HG02885 (cell line): ENCODE results near the gene TIMP3.
"Not testable (repeated sequence)": the region's sequence is repeated elsewhere in the genome, so short reads cannot be mapped to it uniquely, and the experiment has no call there.

Experiments
- ATAC-seq: cut with Tn5 transposase; IDR thresholded peaks from one replicate; pipeline ENCODE4 v1.9.1; 2021; ENCODE audit warnings: mild to moderate bottlenecking; ENCODE audit not compliant: unreplicated experiment, poor library complexity

Gene TIMP3

DNA sequence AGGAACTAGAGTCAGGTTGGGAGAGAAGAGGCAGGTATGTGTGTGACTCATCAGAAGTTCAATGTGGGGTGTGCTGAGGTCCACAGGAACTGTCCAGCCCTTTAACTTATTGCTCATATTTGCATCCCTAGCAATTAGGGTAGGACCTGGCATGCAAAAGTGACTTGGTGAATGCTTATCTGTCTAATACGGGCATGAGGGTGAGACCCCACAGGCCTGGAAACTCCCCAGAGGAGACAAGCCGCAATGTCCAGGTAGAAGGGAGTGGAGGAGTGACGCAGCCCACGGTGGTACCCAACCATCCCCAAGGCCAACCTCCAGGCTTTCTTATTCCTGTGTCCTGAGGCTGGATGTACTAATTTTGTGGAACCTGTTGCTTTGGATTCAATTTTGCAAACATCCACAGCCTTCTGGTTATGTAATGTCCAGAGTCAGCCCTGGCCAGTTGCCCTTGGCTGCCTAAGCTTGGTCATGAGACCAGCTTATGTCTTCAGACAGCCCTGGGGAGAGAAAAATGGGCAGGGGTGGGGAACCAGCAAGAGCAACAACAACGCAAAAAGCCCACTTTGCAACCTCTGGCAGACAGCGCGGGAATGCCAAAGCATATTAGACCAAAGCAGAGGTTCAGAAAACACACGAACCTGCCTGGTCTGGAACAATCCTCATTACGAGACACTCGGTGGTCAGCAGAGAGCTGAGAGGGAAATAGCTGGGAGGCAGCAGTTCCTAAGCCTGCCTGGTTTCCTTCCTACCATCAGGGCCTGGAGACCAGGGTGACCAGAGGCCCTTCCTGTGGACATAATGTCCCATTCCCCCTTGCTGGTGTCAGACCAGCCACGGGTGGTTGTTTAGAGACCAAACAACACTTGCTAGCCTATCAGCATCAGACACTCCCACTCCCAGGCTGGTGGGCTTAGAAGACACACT lies 49.3 kb downstream of the TIMP3 start:
- ATAC-seq: no peak

DNA sequence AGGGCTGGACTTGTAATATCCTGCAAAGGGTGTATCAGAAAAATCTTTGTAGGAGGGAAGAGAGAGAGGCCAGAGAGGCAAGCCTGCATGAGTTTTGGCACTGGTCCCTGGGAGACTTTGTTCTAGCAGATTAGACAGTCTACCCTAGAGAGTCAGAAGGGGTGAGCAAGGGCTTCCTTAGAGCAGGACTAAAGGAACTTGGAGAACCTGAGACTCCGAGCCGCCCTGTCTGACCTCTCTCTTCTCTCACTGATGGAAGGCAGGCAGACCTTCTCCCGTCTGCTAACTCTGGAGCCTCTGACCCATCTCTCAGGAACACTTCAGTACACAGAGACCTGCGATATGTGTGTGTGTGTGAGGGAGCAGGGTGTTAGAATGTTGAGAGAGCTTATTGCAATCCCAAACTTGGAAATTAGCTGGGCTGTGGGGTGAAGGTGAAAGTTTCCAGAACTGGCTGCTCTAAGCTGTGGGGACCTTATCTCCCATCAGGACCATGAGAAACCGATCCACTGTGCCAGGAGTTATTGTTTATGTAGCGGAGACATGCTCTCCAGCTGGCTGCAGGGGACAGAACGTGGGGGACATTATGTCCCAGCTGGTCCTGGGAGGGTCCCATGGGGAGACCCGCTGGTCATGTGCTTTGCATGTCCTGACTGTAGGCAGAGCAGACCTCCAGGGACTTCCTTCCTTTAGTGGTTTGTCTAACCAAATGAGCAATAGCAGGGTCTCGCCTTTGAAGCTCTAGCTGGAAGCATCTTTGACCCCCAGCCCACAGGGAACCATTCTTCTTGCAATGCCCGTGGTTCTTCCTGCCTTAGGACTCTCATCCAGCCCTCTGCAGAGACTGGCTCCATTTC lies 51.1 kb downstream of the TIMP3 start:
- no peak for ATAC-seq

DNA sequence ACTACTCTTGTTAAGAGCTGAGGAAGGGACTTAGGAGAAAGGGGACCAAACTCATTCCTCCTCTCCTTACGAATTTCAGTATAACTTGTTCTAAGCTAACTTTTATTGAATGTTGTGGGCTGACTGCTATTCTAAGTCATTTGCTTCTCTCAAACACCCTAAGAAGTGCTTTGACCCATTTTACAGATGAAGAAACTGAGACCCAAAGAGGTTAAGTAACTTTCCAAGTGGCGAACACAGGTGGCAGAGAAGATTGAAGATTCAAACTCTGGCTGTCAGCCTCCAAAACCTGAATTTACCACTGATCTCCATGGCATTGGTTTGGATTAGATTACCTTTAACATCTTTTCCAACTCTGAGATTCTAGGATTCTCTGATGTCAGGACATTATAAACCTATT lies 52.2 kb downstream of the TIMP3 start:
- no peak for ATAC-seq

DNA sequence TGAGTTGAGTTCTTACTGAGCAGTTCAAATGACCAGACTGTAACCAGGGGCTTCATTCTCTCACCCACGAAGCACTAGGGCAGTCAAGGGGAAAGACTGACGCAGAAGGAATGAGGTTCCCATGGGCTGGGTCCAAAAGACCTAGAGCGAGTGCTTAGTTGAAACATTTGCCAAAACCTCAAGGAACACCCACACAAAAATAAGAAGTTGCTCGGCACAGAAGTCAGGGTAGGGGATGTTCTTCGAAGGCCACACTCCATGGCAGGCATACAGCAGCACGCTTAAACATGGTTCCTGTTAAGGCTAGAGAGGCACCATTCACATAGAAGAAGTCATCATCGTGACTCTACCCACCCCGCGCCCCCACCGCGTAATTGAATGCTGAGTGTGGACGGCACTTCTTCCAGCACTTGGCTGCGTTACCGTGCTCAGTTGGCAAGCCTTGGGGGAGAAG lies 52.9 kb downstream of the TIMP3 start:
- no peak for ATAC-seq

DNA sequence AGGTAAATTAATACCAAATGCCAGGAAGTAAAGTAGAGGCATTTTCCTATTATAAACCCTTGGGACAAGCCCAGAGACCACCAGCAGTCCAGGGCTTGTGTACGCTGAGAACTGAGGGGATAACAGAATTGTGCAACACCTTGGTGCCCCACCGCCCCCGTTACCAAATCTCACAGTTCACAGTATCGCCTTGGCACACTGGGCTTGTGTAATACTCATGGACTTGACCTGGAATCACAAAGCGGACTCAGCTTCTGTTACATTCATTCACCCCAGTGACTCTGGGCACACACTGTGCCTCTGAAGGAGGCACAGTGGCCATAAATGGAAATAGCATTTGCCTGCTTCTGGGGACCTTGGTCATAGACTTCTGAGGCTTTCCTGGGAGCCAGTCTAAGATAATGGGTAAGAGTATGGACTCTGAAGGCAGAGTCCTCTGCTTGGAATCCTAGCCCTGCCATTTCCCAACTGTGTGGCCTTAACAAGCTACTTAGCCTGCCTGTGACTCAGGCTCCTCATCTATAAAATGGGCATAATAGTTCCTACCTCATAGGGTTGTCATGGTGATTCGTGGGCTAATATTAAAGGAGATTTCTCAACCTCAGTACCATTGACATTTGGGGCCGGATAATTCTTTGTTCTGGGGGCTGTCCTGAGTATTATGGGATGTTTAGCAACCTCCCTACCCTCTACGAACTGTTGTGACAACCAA lies 53.7 kb downstream of the TIMP3 start:
- no peak for ATAC-seq

DNA sequence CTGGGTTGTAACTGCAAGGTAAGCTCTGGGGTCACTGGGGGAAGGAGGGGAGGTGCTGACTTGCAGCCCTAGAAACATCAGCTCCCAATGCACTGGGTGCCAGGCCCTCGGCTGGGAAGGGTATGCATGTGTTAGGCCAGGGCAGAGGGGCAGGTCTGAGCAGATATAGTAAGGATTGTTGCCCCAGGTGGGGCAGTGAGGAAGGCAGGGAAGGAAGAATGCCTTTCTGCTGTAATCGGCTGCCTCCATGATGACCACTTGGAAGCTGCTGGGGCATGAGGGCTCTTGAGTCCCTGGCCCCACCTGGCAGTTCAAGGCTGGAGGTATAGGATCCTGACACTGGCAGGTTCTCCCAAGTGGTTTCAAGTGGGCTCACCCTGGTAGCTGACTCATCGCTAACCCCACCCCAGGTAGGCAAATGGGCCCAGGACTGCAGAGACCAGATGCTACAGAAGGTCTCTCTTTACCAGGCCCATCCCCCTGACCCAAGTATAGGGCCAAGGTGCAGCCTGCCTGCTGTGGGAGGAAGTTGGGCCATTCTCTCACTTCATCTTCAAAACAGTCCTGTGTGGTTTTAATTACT lies 56.7 kb downstream of the TIMP3 start:
- no peak for ATAC-seq

DNA sequence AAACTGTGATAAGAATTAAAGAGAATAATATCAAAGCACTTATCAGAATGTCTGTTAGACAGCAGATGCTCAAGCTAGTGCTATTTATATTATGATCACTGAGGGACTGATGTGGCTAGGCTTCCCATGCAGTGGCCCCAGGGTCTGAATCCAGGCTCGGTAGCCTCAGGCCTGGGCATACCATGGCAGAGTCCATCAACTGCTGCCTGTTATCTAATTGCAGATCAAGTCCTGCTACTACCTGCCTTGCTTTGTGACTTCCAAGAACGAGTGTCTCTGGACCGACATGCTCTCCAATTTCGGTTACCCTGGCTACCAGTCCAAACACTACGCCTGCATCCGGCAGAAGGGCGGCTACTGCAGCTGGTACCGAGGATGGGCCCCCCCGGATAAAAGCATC lies 57.5 kb downstream of the TIMP3 start:
- no peak for ATAC-seq

DNA sequence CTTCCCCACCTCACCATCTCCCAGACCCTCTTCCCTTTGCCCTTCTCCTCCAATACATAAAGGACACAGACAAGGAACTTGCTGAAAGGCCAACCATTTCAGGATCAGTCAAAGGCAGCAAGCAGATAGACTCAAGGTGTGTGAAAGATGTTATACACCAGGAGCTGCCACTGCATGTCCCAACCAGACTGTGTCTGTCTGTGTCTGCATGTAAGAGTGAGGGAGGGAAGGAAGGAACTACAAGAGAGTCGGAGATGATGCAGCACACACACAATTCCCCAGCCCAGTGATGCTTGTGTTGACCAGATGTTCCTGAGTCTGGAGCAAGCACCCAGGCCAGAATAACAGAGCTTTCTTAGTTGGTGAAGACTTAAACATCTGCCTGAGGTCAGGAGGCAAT lies 58.2 kb downstream of the TIMP3 start:
- ATAC-seq: no peak

DNA sequence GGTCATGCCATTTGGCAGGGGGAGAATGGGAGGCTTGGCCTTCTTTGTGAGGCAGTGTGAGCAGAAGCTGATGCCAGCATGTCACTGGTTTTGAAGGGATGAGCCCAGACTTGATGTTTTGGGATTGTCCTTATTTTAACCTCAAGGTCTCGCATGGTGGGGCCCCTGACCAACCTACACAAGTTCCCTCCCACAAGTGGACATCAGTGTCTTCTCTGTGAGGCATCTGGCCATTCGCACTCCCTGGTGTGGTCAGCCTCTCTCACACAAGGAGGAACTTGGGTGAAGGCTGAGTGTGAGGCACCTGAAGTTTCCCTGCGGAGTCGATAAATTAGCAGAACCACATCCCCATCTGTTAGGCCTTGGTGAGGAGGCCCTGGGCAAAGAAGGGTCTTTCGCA lies 59.8 kb downstream of the TIMP3 start:
- ATAC-seq: no peak

DNA sequence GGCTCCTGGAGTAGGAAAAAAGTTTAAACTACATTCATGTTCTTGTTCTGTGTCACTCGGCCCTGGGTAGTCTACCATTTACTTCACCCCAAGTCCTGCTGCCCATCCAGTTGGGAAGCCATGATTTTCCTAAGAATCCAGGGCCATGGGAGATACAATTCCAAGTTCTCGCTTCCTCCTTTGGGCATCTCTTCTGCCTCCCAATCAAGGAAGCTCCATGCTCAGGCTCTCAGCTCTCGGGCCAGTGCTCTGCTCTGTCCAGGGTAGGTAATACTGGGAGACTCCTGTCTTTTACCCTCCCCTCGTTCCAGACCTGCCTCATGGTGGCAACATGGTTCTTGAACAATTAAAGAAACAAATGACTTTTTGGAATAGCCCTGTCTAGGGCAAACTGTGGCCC lies 60.6 kb downstream of the TIMP3 start:
- ATAC-seq: no peak

DNA sequence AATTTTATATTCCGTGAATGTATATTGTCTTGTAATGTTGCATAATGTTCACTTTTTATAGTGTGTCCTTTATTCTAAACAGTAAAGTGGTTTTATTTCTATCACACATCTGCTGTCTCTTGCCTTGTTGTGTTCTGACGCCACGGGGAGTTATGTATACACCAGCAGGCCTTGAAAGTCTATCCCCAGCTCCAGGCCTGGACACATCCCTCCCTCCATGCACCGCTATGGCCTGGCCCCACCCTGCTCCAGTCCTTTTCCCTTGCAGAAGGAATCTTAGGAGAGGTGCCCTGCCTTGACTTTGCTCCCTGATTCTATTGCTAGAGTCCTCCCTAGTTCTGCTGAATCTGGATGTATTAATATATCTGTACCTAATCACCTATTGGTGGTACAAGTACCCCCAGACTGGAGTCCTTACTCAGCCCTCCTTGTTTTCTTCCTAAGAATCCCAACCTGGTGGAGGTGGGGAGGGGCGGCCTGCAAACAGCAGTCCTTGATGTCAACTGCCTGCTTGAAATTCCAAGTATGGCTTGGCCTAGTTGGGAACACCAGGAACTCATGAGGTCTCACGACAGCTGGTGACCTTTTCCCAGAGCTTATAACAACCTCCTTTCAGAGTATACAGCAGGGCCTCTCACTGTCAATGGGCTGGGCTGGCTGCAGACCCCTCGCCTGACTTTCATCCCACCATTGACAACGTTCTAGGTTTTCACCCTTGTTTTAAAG lies 61.6 kb downstream of the TIMP3 start:
- no peak for ATAC-seq

DNA sequence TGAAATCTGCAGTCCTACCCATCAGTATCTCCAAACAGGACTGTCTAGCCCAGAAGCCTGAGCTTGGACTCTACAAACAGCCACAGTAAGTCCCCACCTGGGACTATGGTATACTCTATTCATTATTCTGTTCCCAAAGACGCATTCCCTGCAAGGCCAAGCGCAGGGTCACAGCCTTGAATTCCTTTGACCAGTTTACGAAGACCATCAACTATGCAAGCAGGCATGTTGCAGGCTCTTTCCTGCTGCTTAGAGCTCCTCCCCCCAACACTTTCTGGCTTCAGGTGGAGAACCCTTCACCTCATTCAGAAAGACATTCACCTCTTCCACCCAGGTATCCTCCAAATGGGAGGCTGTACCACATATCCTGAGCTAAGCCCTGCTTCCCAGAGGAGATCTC lies 62.5 kb downstream of the TIMP3 start:
- no peak for ATAC-seq

DNA sequence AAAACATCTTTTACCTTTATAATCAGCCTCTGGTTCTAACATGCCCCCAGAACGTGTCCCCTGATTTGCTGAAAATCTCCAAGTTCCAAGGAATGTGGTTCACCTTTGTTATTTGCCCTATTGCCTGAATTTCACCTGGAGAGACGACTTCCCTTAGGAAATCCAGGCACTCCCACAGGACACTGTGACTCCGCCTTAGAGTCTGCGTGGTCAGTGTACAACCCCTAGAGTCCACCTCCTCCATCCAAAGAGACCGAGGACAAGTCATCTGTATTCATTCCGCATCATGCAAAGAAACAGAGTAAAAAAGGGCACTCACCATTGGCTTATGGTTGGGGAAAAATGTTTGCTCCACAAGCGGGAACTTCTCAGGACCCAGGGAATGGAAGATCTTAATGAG lies 63.1 kb downstream of the TIMP3 start:
- ATAC-seq: no peak

DNA sequence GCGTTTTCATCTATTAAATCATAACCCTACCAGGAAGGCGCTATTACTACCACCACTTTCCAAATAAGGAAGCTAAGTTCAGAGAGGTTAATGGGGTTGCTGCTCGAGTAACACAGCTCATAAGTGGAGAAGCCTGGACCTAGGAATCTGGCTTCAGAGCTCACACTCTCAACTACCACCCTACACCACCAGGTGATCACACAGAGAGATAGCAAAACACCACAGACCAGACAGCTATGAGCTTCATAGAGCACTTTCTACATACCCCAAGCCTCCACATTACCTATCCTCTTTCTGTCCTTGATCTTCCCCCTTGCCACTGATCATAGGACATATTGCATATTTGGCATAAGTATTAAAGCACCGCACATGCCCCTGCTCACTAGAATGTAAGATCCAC lies 65.4 kb downstream of the TIMP3 start:
- no peak for ATAC-seq

DNA sequence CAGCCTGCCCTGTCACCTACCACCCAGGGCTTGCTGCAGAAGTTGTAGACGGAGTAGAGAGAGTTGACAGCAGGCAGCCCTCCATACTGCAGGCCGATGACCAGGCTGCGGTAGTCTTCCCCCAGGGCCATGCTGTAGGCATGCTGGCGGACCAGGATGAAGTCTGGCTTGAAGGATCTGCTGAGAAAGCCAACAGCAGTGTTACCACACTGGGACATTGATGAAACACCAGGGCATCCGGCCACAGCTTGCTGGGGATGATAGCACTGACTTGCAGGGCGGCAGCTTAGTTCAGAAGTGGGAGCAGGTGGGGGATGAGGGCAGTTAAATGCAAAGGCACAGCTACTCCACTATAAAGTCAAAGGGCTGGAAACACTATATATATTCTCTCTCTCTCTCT lies 67.4 kb downstream of the TIMP3 start:
- no peak for ATAC-seq

DNA sequence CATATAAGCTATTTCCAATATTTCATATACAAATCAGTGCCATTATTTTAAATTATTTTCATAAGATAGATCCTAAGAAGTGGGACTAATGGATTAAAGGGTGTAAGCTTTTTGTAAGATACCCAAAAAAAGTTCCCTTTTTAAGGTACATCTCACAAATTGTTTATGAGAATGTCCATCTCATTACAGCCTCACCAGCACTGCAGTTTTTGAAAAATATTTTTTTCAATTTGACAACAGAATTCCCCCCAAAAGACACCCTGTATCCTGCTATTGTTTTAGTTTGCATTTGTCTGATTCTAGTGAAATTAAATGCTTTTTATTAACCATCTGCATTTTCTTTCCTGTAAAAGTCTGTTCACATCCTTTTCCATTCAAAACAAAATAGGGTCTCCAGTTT lies 69.0 kb downstream of the TIMP3 start:
- ATAC-seq: no peak

DNA sequence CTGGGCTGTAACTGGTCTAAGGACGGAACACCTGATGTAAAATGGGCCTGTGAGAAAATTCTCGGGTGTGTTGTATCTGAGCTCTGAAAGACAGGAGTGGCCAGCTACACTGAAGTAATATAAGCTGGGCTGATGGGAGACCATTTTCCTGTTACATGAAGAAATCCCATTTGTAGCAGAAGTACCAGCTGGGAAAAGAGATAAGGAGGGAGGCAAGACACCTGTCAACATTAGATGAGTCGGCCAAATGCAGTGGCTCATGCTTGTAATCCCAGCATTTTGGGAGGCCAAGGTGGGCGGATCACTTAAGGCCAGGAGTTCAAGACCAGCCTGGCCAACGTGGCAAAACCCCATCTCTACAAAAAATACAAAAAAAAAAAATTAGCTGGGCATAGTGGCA lies 72.1 kb downstream of the TIMP3 start:
- ATAC-seq: not testable (repeated sequence)

DNA sequence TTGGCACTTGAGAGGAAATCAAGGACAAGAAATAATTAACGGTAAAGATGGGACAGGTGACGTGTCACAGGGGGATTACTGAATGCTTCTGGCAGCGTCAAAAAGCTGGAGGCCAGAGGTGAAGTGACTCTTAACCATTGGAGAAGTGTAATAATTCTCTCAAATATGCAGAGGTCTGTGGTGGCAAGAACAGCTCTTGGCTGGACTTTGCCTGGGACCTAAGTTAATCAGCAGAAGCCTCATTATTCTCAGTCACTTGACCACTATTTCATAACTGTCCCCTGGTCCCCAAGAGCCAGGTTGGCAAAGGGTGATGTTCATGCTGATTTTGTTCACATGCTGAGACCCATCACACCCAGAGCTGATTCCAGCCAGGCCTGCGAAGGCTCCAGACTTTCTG lies 72.9 kb downstream of the TIMP3 start:
- no peak for ATAC-seq

DNA sequence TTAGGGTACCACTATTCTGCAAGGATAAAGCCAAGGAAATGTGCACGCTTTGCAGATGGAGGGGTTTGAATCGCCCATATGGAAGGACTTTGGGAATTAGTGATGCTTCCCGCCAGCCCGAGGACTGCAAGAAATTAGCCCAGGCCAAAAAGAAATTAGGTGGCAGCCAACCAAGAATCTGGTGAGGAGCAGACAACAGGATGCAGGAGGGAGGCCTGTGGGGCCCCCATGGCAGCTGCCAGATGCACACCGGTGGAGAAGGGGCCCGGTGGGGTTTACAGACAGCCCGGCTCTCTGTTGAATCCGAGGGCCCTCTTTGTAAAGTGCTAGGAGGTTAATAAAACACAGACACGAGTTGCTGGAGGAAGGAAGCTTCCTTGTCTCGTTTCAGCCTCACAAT lies 73.5 kb downstream of the TIMP3 start:
- no peak for ATAC-seq

DNA sequence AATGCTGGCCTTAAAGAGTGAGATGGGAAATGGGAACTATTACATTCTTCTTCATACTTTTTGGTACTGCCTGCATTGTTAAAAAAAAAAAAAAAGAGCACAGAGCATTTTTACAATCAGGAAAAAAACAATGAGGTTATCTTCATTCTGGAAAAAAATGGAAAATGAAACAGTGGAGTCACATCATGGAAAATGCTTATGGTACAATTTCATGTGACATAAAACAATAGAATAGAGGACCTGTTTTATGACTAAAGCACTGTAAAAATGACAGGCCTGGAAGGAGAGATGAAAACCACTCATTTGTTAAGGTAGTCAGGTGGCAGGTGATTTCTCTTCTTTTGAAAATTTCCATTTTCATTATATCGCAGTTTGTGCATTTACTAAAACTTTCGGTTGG lies 75.0 kb downstream of the TIMP3 start:
- ATAC-seq: no peak
